K562 (cell line): Measurements from ENCODE around the gene SENP7. TPM values are rescaled to one million over a fixed set of nuclear protein-coding genes. Genes with fewer than 3 reads are reported as not detected.
"Not testable (repeated sequence)": the region's sequence is repeated elsewhere in the genome, so short reads cannot be mapped to it uniquely, and the experiment has no call there.

Experiments
- ATAC-seq: fragments of 200-7000 bp; cut with Tn5 transposase; 3 replicates; pipeline ENCODE4 v1.9.1; 2020; ENCODE audit warnings: moderate library complexity
- BruUV-seq: library from RNA; stranded (reverse); fragments of 400-500 nt; replicated peaks from 2 replicates; lab custom pipeline; 2021; lab: Mats Ljungman, UMichigan
- CTCF ChIA-PET: fragments of 300-600 bp; formaldehyde crosslinking; extraction: SDS; loops from one replicate; lab custom pipeline; 2021; ENCODE audit warnings: low intra/inter-chr PET ratio; lab: Yijun Ruan, JAX
- POLR2A ChIA-PET: fragments of 300-600, 350-650 bp; sonication (Branson Sonifier 250); formaldehyde crosslinking; extraction: SDS; loops from one replicate; lab custom pipeline; 2021; ENCODE audit warnings: antibody characterized with exemption, inconsistent platforms; lab: Yijun Ruan, JAX
- DNase-seq, 4 experiments: peaks; one replicate each; pipeline versions ENCODE4 v3.0.0 to v3.0.0-alpha.2; 2011 to 2018; ENCODE audit warnings: low spot score in 3 of 4, mixed read lengths in 3 of 4; ENCODE audit errors: extremely low read depth in 1 of 4
- FAIRE-seq: peaks from 2 replicates; lab custom pipeline; 2011; peaks lifted over from hg19 to GRCh38; lab: Jason Lieb, UNC
- H2AFZ ChIP-seq: 2 replicates; pipeline ENCODE4 v1.6.0; 2011; ENCODE audit warnings: low read depth, low read length, control low read depth, inconsistent platforms
- H3K27ac ChIP-seq: fragments of 200-600 bp; 3 replicates; pipeline ENCODE4 v1.8.0; 2011; ENCODE audit warnings: low read depth, mild to moderate bottlenecking, control low read depth, inconsistent platforms, low read length, moderate library complexity, mixed read lengths; ENCODE audit errors: extremely low read depth
- H3K27me3 ChIP-seq, 2 experiments: fragments of 300-600 bp in 1 of 2; 2 replicates in 1 of 2; 3 replicates in 1 of 2; pipeline versions ENCODE4 v1.6.0 to v1.8.0; 2011; ENCODE audit warnings: inconsistent platforms in 2 of 2, low read length in 2 of 2, mild to moderate bottlenecking in 1 of 2, mixed read lengths in 1 of 2, moderate library complexity in 1 of 2; ENCODE audit not compliant: control insufficient read depth in 2 of 2, insufficient read depth in 2 of 2
- H3K36me3 ChIP-seq: fragments of 300-600 bp; 3 replicates; pipeline ENCODE4 v1.8.0; 2011; ENCODE audit warnings: mild to moderate bottlenecking, low read length, inconsistent platforms; ENCODE audit not compliant: control insufficient read depth, insufficient read depth
- H3K4me1 ChIP-seq, 2 experiments: fragments of 200-600 bp in 1 of 2; replicated peaks in 1 of 2; 2 replicates in 1 of 2; 3 replicates in 1 of 2; pipeline versions ENCODE4 v1.5.1 to v1.8.0; 2011; ENCODE audit warnings: inconsistent platforms in 2 of 2, low read length in 2 of 2, mild to moderate bottlenecking in 1 of 2, mixed read lengths in 1 of 2, moderate library complexity in 1 of 2; ENCODE audit not compliant: control insufficient read depth in 2 of 2, insufficient read depth in 2 of 2
- H3K4me2 ChIP-seq: 2 replicates; pipeline ENCODE4 v1.6.1; 2011; ENCODE audit warnings: low read length, control low read depth, inconsistent platforms, mixed read lengths; ENCODE audit not compliant: insufficient read depth
- H3K4me3 ChIP-seq: fragments of 200-600 bp; sonication (generic), shearing (Covaris generic); 2 replicates; pipeline ENCODE4 v1.5.1; 2016; ENCODE audit warnings: control low read depth, inconsistent platforms
- H3K79me2 ChIP-seq: fragments of 200-600 bp; 3 replicates; pipeline ENCODE4 v1.8.0; 2011; ENCODE audit warnings: low read length, inconsistent platforms; ENCODE audit not compliant: control insufficient read depth, insufficient read depth
- H3K9ac ChIP-seq, 2 experiments: 2 replicates each; pipeline versions ENCODE4 v1.6.0 to v1.6.1; 2011; ENCODE audit warnings: low read depth in 2 of 2, low read length in 2 of 2, control low read depth in 1 of 2, inconsistent platforms in 1 of 2, mild to moderate bottlenecking in 1 of 2, mixed read lengths in 1 of 2; ENCODE audit not compliant: insufficient read depth in 1 of 2
- H3K9me1 ChIP-seq: one replicate; pipeline ENCODE4 v1.6.0; 2011; ENCODE audit warnings: inconsistent platforms, mild to moderate bottlenecking, low read length, moderate library complexity; ENCODE audit not compliant: control insufficient read depth, insufficient read depth
- H3K9me3 ChIP-seq: replicated peaks from 2 replicates; pipeline ENCODE4 v1.5.1; 2011; ENCODE audit warnings: low read depth, low read length, inconsistent platforms; ENCODE audit not compliant: control insufficient read depth, insufficient read depth
- H4K20me1 ChIP-seq: replicated peaks from 2 replicates; pipeline ENCODE4 v1.6.1; 2011; ENCODE audit warnings: low read length, inconsistent platforms, mixed read lengths; ENCODE audit not compliant: control insufficient read depth, insufficient read depth
- ADNP ChIP-seq: fragments of 200-800 bp; sonication (Bioruptor generic); IDR thresholded peaks from 2 replicates; pipeline ENCODE4 v1.6.1; 2016; ENCODE audit warnings: missing genetic modification characterization, missing compliant biosample characterization
- BCL6 ChIP-seq: fragments of 250-450 bp; sonication (Bioruptor Pico); IDR thresholded peaks from 2 replicates; pipeline ENCODE4 v1.4.0; 2020
- HIVEP1 ChIP-seq: fragments of 250-450 bp; sonication (Bioruptor Pico); IDR thresholded peaks from 2 replicates; pipeline ENCODE4 v1.4.0; 2020; ENCODE audit warnings: mild to moderate bottlenecking
- ILF3 ChIP-seq: fragments of 450-650 bp; IDR thresholded peaks from 2 replicates; pipeline ENCODE4 v1.6.1; 2018; ENCODE audit warnings: antibody characterized with exemption, mild to moderate bottlenecking, moderate library complexity, borderline replicate concordance
- SMARCA4 ChIP-seq: fragments of 450-650 bp; IDR thresholded peaks from 2 replicates; pipeline ENCODE4 v1.6.1; 2016
- SPI1 ChIP-seq: IDR thresholded peaks from 2 replicates; pipeline ENCODE4 v1.6.1; 2011; ENCODE audit warnings: low read depth, low read length, control low read depth, borderline replicate concordance
- TBL1XR1 ChIP-seq, 2 experiments: IDR thresholded peaks; 2 replicates each; pipeline ENCODE4 v1.6.1; 2012; ENCODE audit warnings: improper control_type of control experiment in 2 of 2, low read length in 2 of 2, mild to moderate bottlenecking in 1 of 2
- TCF7L2 ChIP-seq: fragments of 150-350 bp; IDR thresholded peaks from 2 replicates; pipeline ENCODE4 v1.6.1; 2016; ENCODE audit warnings: low read depth, mild to moderate bottlenecking, low read length, moderate library complexity
- TCFL5 ChIP-seq: fragments of 250-450 bp; sonication (Bioruptor Pico); conservative IDR thresholded peaks from 2 replicates; pipeline ENCODE4 v1.6.1; 2021; ENCODE audit warnings: mild to moderate bottlenecking, moderate library complexity, matching md5 sums
- ZKSCAN1 ChIP-seq: fragments of 150-350 bp; IDR thresholded peaks from 2 replicates; pipeline ENCODE4 v1.6.1; 2016; ENCODE audit warnings: low read depth, low read length
- WGBS: fragments of 100-300 bp; shearing (Covaris generic); methylation state at CpG from one replicate; pipeline ENCODE4 v1.1.6; 2016; ENCODE audit warnings: low coverage, mixed read lengths; ENCODE audit not compliant: insufficient coverage; ENCODE audit errors: missing lambda C conversion rate; 5-methylcytosine and 5-hydroxymethylcytosine counted together
- in situ Hi-C: fragments of 300-500 bp; cut with MboI; formaldehyde crosslinking; loops from 4 replicates; pipeline ENCODE4 v1.15.0; 2018; ENCODE audit warnings: inconsistent platforms, mixed read lengths
- intact Hi-C: fragments of 100-400 bp; cut with micrococcal nuclease; formaldehyde crosslinking; loops from 2 replicates; pipeline ENCODE4 v1.14.2; 2022
- polyA plus RNA-seq, 8 experiments: library from polyadenylated mRNA; depleted of rRNA in 4 of 8; stranded (reverse) in 5 of 8; unstranded in 3 of 8; fragments of >200 nt; fragmentation: Nextera tagmentation in 2 of 8; fragmentation: Illumina TruSeq in 1 of 8; extraction: Ambion mirVana in 2 of 8; extraction: Trizol in 1 of 8; gene quantifications; 2 replicates each; pipeline versions ENCODE4 v1.2.1 to v1.2.3, GENCODE V29; 2011 to 2014; ENCODE audit warnings: inconsistent platforms in 1 of 8, missing spikeins in 1 of 8
- total RNA-seq, 7 experiments: library from RNA; depleted of rRNA in 6 of 7; stranded (reverse); fragments of >200 nt in 6 of 7; fragmentation: Illumina TruSeq in 2 of 7; extraction: Trizol in 2 of 7; gene quantifications; 2 replicates each; pipeline versions ENCODE4 v1.2.1 to v1.2.3, GENCODE V29; 2011 to 2021; ENCODE audit warnings: low replicate concordance in 1 of 7
- TF ChIP-seq, protein P1 (sequence below): sonication (generic); formaldehyde crosslinking; IDR thresholded peaks from 2 replicates; pipeline ENCODE4 v1.8.0; 2023; ENCODE audit warnings: missing genetic modification reagents, mild to moderate bottlenecking, borderline replicate concordance
- TF ChIP-seq, protein P2 (sequence below): sonication (generic); formaldehyde crosslinking; IDR thresholded peaks from 2 replicates; pipeline ENCODE4 v1.9.0; 2022; ENCODE audit warnings: mild to moderate bottlenecking, missing genetic modification reagents

The SENP7 gene
- total and polyA plus RNA-seq, 9 of the 15 experiments (the other 6 are each of a cell fraction or from before 2014, with no cell fraction given): 4.1 to 21.9 (median 10.7) TPM

- H3K27me3 ChIP-seq, H3K4me3 ChIP-seq, H3K36me3 ChIP-seq, intact Hi-C loops, H4K20me1 ChIP-seq, BruUV-seq, H3K79me2 ChIP-seq, H3K9me3 ChIP-seq, DNase-seq, H3K27ac ChIP-seq, POLR2A ChIA-PET, ATAC-seq, H3K4me2 ChIP-seq, H2AFZ ChIP-seq, in situ Hi-C loops, CTCF ChIA-PET, FAIRE-seq, H3K9me1 ChIP-seq, H3K9ac ChIP-seq: not testable (repeated sequence)
- 27% methylated on average over 1 of the region's 1 CpG for WGBS
- peak; percentile 56 for TF ChIP-seq SPI1
- H3K4me1 ChIP-seq: peaks cover 0 to 30% of the 10 kb centered on the region in 2 experiments
Measured at GRCh38 chr3:101536955-101537354, 23.9 kb upstream of the SENP7 start.

DNA sequence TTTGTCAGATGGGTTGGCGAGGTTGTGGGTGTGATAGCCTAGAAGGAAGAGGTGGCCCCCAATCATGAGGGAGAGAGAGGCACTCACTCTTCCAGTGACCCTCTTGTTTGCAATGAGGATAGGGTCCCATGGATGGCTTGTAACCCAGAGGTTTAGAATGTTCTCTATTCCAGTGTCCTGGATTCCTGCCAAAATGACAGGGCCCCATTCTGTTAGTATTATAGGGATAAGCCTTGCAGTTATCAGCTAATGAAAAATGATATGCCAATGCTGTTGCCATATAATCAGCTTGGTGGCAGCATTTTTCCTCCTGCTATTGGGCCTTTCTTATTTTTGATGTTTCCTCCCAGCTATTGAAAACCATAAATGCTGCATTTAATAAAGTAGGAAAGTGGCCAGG is 23.3 kb upstream of the SENP7 start:
- no peak for FAIRE-seq
- BruUV-seq: no TSS peak
- DNase-seq: no peak
- Histone ChIP-seq H4K20me1 (no peaks in the 10 kb centered on the region), H3K27ac (no peak overlapping the region), H3K4me3 (no peak overlapping the region), H3K27me3 (no peaks in the 10 kb centered on the region), H3K4me1 (peaks cover 1 to 37% of the 10 kb centered on the region in 2 experiments), H3K36me3 (no peaks in the 10 kb centered on the region), H3K9me3 (no peaks in the 10 kb centered on the region), H3K4me2 (no peak overlapping the region), H2AFZ (no peak overlapping the region), H3K9ac (no peak overlapping the region), H3K9me1 (no peaks in the 10 kb centered on the region), H3K79me2 (no peaks in the 10 kb centered on the region)
- 67% methylated on average over 1 of the region's 1 CpG for WGBS
- intact Hi-C loops (no loop called here), in situ Hi-C loops (no loop called here)
- no peak for ATAC-seq
- CTCF ChIA-PET: no interaction called here
- POLR2A ChIA-PET: no interaction called here
- TF ChIP-seq ILF3 (no peak), SMARCA4 (no peak), ZKSCAN1 (no peak), TCFL5 (CRISPR knock-in tag) (no peak), HIVEP1 (CRISPR knock-in tag) (no peak), ADNP (no peak), TCF7L2 (no peak), TBL1XR1 (IDR thresholded peaks at IDR 0.05; ENCODE audit: low read length in 2 of 2) (no peak), BCL6 (no peak)
- TF ChIP-seq, protein P1, sequence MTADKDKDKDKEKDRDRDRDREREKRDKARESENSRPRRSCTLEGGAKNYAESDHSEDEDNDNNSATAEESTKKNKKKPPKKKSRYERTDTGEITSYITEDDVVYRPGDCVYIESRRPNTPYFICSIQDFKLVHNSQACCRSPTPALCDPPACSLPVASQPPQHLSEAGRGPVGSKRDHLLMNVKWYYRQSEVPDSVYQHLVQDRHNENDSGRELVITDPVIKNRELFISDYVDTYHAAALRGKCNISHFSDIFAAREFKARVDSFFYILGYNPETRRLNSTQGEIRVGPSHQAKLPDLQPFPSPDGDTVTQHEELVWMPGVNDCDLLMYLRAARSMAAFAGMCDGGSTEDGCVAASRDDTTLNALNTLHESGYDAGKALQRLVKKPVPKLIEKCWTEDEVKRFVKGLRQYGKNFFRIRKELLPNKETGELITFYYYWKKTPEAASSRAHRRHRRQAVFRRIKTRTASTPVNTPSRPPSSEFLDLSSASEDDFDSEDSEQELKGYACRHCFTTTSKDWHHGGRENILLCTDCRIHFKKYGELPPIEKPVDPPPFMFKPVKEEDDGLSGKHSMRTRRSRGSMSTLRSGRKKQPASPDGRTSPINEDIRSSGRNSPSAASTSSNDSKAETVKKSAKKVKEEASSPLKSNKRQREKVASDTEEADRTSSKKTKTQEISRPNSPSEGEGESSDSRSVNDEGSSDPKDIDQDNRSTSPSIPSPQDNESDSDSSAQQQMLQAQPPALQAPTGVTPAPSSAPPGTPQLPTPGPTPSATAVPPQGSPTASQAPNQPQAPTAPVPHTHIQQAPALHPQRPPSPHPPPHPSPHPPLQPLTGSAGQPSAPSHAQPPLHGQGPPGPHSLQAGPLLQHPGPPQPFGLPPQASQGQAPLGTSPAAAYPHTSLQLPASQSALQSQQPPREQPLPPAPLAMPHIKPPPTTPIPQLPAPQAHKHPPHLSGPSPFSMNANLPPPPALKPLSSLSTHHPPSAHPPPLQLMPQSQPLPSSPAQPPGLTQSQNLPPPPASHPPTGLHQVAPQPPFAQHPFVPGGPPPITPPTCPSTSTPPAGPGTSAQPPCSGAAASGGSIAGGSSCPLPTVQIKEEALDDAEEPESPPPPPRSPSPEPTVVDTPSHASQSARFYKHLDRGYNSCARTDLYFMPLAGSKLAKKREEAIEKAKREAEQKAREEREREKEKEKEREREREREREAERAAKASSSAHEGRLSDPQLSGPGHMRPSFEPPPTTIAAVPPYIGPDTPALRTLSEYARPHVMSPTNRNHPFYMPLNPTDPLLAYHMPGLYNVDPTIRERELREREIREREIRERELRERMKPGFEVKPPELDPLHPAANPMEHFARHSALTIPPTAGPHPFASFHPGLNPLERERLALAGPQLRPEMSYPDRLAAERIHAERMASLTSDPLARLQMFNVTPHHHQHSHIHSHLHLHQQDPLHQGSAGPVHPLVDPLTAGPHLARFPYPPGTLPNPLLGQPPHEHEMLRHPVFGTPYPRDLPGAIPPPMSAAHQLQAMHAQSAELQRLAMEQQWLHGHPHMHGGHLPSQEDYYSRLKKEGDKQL (CRISPR knock-in tag): no peak
- TF ChIP-seq, protein P2, sequence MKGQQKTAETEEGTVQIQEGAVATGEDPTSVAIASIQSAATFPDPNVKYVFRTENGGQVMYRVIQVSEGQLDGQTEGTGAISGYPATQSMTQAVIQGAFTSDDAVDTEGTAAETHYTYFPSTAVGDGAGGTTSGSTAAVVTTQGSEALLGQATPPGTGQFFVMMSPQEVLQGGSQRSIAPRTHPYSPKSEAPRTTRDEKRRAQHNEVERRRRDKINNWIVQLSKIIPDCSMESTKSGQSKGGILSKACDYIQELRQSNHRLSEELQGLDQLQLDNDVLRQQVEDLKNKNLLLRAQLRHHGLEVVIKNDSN: no peak
